Dedifferentiated amniotic fluid mesenchymal stem cell (primary cell): ENCODE results near the gene MAST2.

Experiments used
- DNase-seq: peaks from one replicate; pipeline ENCODE4 v3.0.0-alpha.2; 2016; ENCODE audit errors: extremely low spot score

Gene MAST2

DNA sequence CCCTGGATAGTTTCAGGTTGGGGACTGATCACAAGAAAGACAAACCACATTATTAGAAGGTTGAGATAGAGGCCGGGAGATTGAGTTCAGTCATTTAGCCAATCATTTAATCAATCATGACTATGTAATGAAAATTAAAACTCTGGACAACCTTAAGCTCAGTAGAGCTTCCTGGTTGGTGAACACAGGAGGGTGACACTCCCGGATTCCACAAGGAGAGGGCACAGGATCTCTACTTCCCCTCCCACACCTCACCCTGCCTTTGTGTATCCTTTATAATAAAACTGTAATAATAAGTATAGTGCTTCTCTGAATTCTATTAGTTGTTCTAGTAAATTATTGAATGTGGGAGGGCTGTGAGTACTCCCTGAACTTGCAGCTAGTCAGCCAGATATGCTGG, 178.9 kb downstream of the MAST2 start:
- DNase-seq = no peak

DNA sequence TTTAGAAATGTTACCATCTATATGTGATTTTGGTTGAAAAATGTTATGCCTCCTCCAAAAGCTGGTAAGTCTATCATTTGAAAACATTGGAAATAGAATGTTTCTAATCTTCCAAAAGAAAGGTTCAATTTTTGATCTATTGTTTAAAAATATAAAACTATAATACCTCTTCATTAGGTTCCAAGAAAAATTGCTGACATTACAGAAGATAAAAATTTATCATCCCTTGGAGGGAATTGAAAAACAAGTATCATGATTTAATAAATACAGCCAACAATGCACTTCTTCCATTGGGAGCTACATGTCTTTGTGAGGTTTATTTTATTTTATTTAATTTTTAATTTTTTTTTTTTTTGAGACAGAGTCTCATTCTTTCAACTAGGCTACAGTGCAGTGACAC, 180.6 kb downstream of the MAST2 start:
- DNase-seq = no peak

GRCh38 chr1:45987204-45987603, 183.8 kb downstream of the MAST2 start:
- DNase-seq = no peak

DNA sequence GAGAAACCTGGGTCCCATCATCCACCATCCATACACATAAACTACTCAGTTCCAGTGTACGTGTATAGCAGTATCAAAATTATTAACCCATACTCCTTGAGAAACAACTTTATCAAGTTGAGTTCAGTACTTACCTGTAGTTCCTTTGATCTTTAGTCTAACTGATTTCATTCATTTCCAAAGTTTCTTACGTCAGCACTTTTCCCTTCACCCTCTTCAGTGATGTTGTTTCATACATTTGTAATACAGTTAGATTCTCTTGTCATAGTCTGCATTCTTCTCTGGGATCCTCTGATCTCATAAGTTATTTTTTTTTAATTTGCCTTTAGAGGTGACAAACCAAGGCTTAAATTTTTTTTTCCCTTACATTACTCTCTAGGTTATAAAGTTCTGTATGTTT, 185.8 kb downstream of the MAST2 start:
- no peak for DNase-seq

DNA sequence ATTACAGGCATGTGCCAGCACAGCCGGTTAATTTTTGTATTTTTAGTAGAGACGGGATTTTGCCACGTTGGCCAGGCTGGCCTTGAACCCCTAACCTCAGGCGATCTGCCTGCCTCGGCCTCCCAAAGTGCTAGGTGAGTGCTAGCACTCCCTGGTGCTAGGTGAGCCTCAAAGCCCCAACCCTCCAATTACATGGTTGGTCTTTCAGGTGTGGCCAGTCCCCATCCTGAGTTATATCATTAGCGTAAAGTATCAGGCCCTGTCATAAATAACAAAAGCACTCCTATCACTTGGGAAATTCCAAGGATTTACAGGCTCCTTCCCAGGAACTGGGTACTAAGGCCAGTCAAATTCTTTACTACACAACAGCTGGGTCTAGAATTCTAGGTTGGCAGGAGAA, 191.0 kb downstream of the MAST2 start:
- DNase-seq = no peak

DNA sequence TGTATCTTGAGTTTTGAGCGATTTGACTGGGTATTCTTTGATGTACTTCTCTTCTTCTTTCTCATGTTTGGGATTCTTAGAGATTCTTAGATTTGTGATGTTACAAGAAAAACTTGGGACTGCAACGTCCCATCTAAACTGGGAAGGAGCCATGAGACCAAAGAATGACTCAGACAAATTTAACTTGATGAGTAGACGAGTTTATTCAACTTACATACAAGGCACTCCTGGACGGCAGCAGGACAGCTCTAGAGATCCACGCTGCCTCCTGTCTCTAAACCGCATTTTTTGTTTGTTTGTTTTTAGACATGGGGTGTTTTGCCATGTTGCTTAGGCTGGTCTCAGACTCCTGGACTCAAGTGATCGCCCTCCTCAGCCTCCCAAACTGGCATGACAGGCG, 191.9 kb downstream of the MAST2 start:
- no peak for DNase-seq

- DNase-seq = no peak
These were observed 194.7 kb downstream of the MAST2 start for GRCh38 chr1:45998020-45998617.

- DNase-seq = no peak
These were observed 196.1 kb downstream of the MAST2 start for GRCh38 chr1:45999507-45999906.

DNA sequence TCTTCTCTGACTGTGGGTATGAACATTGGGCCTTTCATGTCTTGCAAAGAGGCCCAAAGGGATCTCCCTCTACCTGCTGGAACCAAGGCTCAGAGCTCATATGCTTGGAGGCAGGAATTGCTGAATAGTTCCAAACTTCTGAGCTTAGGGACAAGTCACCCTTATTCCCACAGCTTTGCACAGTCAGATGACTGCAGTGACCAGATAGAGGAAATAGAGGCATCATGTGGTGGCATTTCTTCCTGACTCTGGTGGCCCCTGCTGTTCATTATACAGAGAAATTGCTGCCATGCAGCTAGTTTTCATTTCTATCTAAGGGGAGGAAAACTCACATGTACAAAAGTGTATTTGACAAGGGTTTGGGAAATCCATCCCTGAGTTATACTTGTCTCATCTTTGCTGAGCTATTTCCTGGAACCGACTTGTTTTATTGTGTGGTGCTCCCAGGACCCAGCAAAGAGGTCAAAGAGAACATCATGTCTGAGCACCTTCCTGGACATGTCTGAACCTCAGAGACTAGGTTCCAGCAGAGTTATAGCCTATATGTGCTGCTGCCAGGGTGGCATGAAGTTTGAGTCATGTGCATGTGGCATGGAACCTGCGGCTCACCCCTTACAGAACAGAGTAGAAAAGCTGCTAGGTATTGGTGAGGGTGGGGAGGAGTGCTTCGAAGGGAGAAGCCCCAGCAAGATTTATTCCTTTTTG, 197.8 kb downstream of the MAST2 start:
- DNase-seq = no peak

DNA sequence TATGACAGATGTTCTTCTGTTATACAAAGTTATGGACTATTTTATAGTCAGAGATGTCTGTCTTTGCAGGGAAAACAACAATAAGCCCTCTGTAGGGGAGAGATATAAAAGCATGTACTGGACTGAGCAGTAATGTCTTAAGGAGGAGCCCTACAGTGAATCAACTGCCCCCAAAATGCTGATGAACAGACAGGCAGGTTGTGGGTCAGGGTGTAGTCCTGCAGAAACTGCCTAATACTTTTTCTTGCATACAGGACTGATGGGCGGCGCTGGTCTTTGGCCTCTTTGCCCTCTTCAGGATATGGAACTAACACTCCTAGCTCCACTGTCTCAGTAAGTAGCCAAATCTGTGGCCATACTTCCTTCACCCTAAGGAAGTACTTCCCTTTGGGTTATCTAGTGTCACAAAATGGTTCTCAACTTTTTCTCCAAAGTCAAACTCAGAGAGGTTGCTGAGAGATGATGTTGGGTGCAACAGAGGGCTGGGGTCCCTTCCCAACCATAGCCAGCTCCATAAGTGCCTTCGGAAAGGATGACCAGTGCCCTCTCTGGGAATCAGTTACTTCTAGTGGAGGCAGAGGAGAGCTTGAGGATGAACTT, 199.2 kb downstream of the MAST2 start:
- no peak for DNase-seq

GRCh38 chr1:46003315-46003714, 199.9 kb downstream of the MAST2 start:
- no peak for DNase-seq

DNA sequence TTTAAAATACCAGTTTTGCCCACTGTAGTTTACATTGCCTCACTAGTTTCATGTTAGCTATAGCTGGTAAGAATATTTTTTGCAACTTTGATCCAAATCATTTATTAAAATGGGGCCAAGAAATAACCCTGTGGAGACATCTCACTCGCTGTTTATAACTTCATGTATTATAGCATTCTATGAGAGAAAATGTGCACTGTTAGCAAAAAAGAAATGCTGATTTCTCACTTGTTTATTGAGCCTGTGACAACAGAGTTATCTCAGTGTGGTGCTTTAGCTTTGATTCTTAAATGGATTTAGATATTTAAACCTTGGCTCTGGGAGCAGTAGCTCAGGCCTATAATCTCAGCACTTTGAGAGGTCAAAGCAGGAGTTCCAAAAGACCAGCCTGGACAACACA, 201.1 kb downstream of the MAST2 start:
- no peak for DNase-seq

DNA sequence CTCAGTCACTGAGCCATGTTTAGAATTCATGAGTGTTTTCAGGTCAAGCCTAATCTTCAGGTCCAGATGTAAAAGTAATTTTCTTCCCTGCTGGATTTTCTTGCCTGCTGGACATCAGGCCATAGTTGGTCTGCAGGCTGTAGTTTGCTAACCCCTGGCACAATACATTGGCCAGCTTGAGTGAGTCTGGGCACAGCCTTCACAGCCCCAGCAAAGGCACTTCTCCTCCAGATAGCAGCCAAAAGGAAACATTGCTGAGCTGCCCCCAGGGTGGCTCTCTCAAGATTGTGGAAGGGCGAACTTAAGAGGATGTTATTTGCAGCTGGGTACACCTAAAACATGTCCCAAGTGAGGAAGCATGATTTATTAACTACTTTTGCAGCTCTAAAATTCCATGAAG, 202.2 kb downstream of the MAST2 start:
- DNase-seq = no peak

- no peak for DNase-seq
These were observed 205.2 kb downstream of the MAST2 start for GRCh38 chr1:46008585-46008984.

GRCh38 chr1:46010611-46011010, 207.2 kb downstream of the MAST2 start:
- no peak for DNase-seq

- no peak for DNase-seq
These were observed 207.8 kb downstream of the MAST2 start for GRCh38 chr1:46011121-46011695.

DNA sequence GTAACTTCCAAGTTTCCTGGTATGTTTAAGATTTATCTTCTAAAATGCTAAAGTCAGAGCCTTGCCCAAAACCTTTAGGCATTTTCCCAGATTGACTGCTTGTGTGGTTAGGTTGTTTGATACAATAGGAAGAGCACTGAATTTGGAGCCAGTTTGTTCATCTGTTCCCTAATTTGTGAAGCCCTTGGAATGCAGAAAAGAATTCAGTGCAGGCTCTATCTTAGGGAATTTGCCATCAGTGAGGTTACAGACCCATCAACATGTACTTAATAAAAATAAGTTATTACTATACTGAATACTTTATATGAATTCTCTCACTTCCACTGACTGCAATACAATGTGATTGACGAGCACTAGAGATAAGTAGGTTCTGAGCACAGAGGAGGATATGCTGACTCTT, 208.8 kb downstream of the MAST2 start:
- no peak for DNase-seq

DNA sequence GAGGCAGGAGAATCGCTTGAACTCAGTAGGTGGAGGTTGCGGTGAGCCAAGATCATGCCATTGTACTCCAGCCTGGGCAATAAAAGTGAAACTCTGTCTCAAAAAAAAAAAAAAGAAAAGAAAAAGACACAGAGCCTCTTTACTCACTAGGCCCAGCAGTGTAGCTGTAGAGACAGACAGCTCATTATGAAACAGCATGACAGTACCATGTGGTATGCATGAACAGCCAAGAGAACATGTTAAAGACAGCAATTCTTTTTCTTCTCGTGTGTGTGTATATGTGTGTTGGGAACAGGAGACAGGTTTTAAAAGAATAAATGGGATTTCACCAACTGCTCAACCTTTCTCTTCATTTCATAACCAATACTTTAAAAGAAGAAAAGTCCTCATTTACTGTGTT, 210.2 kb downstream of the MAST2 start:
- DNase-seq = no peak

GRCh38 chr1:46017876-46018503, 214.6 kb downstream of the MAST2 start:
- DNase-seq = no peak

DNA sequence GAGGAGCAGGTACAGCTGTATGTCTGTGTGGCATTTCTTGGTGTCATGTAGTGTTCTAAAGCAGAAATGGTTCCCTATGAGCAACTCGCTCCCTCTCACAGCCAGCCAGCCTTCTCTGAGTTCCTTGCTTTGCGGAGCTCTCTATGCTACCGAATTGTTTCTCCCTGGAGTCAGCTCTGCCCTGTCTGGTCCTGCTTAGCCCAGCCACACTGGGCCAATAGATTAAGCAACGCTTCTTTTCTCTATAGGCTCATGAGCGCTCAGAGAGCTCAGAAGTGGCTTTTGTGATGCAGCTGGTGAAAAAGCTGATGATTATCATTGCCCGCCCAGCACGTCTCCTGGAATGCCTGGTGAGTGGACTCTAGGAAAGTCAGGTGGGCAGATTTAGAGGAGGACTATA, 215.9 kb downstream of the MAST2 start:
- no peak for DNase-seq

GRCh38 chr1:46020010-46020409, 216.6 kb downstream of the MAST2 start:
- no peak for DNase-seq
